GM12878 (cell line): ENCODE results near the gene AASDHPPT. TPM values are rescaled to one million over a fixed set of nuclear protein-coding genes. Genes with fewer than 3 reads are reported as not detected.

ENCODE experiments used
- ATAC-seq: fragments of 200-7000 bp; cut with Tn5 transposase; 3 replicates; pipeline ENCODE4 v1.9.1; 2020; ENCODE audit warnings: mild to moderate bottlenecking, moderate library complexity
- BruUV-seq: library from RNA; stranded (reverse); fragments of 400-500 nt; replicated peaks from 2 replicates; lab custom pipeline; 2021; lab: Mats Ljungman, UMichigan
- CTCF ChIA-PET: fragments of 300-600 bp; sonication (Branson Sonifier 250); formaldehyde crosslinking; extraction: SDS; loops from one replicate; lab custom pipeline; 2021; ENCODE audit warnings: inconsistent platforms; lab: Yijun Ruan, JAX
- POLR2A ChIA-PET: fragments of 350-600 bp; formaldehyde crosslinking; extraction: SDS; loops from one replicate; lab custom pipeline; 2021; ENCODE audit warnings: inconsistent platforms; lab: Charles Lee
- RAD21 ChIA-PET: fragments of 300-600 bp; sonication (Branson Sonifier 250); formaldehyde crosslinking; loops from one replicate; lab custom pipeline; 2023; ENCODE audit warnings: antibody characterized with exemption; ENCODE audit not compliant: unreplicated experiment; lab: Charles Lee
- SMC1A ChIA-PET: fragments of 300-600 bp; sonication (Branson Sonifier 250); formaldehyde crosslinking; loops from one replicate; lab custom pipeline; 2023; ENCODE audit not compliant: unreplicated experiment, uncharacterized antibody; lab: Charles Lee
- DNase-seq: peaks from one replicate; pipeline ENCODE4 v3.0.0-alpha.2; 2011; ENCODE audit warnings: low read depth, low spot score
- FAIRE-seq: peaks from 3 replicates; lab custom pipeline; 2011; peaks lifted over from hg19 to GRCh38; lab: Jason Lieb, UNC
- H2AFZ ChIP-seq: 2 replicates; pipeline ENCODE4 v1.6.0; 2011; ENCODE audit warnings: low read depth, low read length, control low read depth; ENCODE audit not compliant: control insufficient read depth
- H3K27ac ChIP-seq: 2 replicates; pipeline ENCODE4 v1.5.1; 2011; ENCODE audit warnings: control low read depth; ENCODE audit not compliant: control insufficient read depth, insufficient read depth
- H3K27me3 ChIP-seq, 2 experiments: replicated peaks in 1 of 2; 2 replicates each; pipeline versions ENCODE4 v1.6.0 to v1.6.1; 2011; ENCODE audit warnings: low read length in 1 of 2; ENCODE audit not compliant: control insufficient read depth in 2 of 2, insufficient read depth in 2 of 2
- H3K36me3 ChIP-seq, 2 experiments: 2 replicates each; pipeline ENCODE4 v1.5.1; 2011; ENCODE audit warnings: low read length in 1 of 2; ENCODE audit not compliant: control insufficient read depth in 2 of 2, insufficient read depth in 2 of 2
- H3K4me1 ChIP-seq: 2 replicates; pipeline ENCODE4 v1.6.1; 2011; ENCODE audit warnings: mild to moderate bottlenecking, low read length, moderate library complexity, mixed read lengths; ENCODE audit not compliant: control insufficient read depth, insufficient read depth
- H3K4me2 ChIP-seq: 2 replicates; pipeline ENCODE4 v1.6.0; 2011; ENCODE audit warnings: control low read depth; ENCODE audit not compliant: control insufficient read depth, insufficient read depth
- H3K4me3 ChIP-seq: fragments of 200-600 bp; sonication (generic); 2 replicates; pipeline ENCODE4 v1.5.1; 2016
- H3K79me2 ChIP-seq: 2 replicates; pipeline ENCODE4 v1.6.0; 2011; ENCODE audit warnings: low read length; ENCODE audit not compliant: control insufficient read depth, insufficient read depth
- H3K9ac ChIP-seq: 2 replicates; pipeline ENCODE4 v1.8.0; 2011; ENCODE audit warnings: low read length, control low read depth, mixed read lengths; ENCODE audit not compliant: control insufficient read depth, insufficient read depth
- H3K9me3 ChIP-seq: replicated peaks from 3 replicates; pipeline ENCODE4 v1.5.1; 2011; ENCODE audit warnings: mild to moderate bottlenecking, low read length; ENCODE audit not compliant: control insufficient read depth, insufficient read depth
- H4K20me1 ChIP-seq: 2 replicates; pipeline ENCODE4 v1.6.0; 2011; ENCODE audit not compliant: control insufficient read depth, insufficient read depth
- CBX3 ChIP-seq: fragments of 200-600 bp; sonication (generic); IDR thresholded peaks from 2 replicates; pipeline ENCODE4 v1.6.1; 2016; ENCODE audit warnings: low read depth, borderline replicate concordance
- CREM ChIP-seq: IDR thresholded peaks from 2 replicates; pipeline ENCODE4 v1.6.1; 2014; ENCODE audit warnings: antibody characterized with exemption, low read depth
- MXI1 ChIP-seq: fragments of 150-350 bp; IDR thresholded peaks from 2 replicates; pipeline ENCODE4 v1.6.1; 2011; ENCODE audit warnings: low read depth, mild to moderate bottlenecking, inconsistent platforms, low read length, improper control_type of control experiment
- NR2F1 ChIP-seq: fragments of 450-650 bp; conservative IDR thresholded peaks from 2 replicates; pipeline ENCODE4 v1.6.1; 2017; ENCODE audit warnings: mild to moderate bottlenecking
- PKNOX1 ChIP-seq: fragments of 450-650 bp; IDR thresholded peaks from 2 replicates; pipeline ENCODE4 v1.6.1; 2016; ENCODE audit warnings: mild to moderate bottlenecking
- SRF ChIP-seq, 2 experiments: IDR thresholded peaks; 2 replicates each; pipeline ENCODE4 v1.6.1; 2011; ENCODE audit warnings: low read depth in 2 of 2, low read length in 2 of 2, mild to moderate bottlenecking in 1 of 2, moderate library complexity in 1 of 2
- YY1 ChIP-seq: IDR thresholded peaks from 2 replicates; pipeline ENCODE4 v1.6.1; 2011; ENCODE audit warnings: low read depth, mild to moderate bottlenecking, low read length
- ZZZ3 ChIP-seq: IDR thresholded peaks from 2 replicates; pipeline ENCODE4 v1.6.1; 2011; ENCODE audit warnings: low read depth; ENCODE audit not compliant: control insufficient read depth, insufficient read length
- WGBS: methylation state at CpG from one replicate; pipeline ENCODE4 v1.1.6; 2016; ENCODE audit warnings: low lambda C conversion rate; ENCODE audit not compliant: insufficient replicate concordance, insufficient coverage; ENCODE audit errors: missing lambda C conversion rate; 5-methylcytosine and 5-hydroxymethylcytosine counted together
- in situ Hi-C: fragments of 300-500 bp; cut with MboI; formaldehyde crosslinking; loops from 9 replicates; pipeline ENCODE4 v1.14.3; 2018; ENCODE audit warnings: mixed read lengths
- intact Hi-C: fragments of 100-400 bp; cut with micrococcal nuclease; formaldehyde crosslinking; loops from one replicate; pipeline ENCODE4 v1.14.2; 2022; ENCODE audit not compliant: unreplicated experiment
- polyA plus RNA-seq, 11 experiments: library from polyadenylated mRNA; depleted of rRNA in 4 of 11; unstranded in 6 of 11; stranded (reverse) in 5 of 11; fragments of >200 nt; fragmentation: Nextera tagmentation in 4 of 11; fragmentation: Illumina TruSeq in 1 of 11; extraction: Ambion mirVana in 4 of 11; extraction: Trizol in 1 of 11; gene quantifications; 1 replicate in 1 of 11; 2 replicates in 10 of 11; pipeline versions ENCODE4 v1.2.1 to v1.2.3, GENCODE V29; 2011 to 2016; ENCODE audit warnings: inconsistent platforms in 2 of 11, missing spikeins in 2 of 11, low read depth in 1 of 11
- total RNA-seq, 4 experiments: library from RNA; depleted of rRNA in 3 of 4; stranded (reverse); fragments of >200 nt in 3 of 4; fragmentation: Illumina TruSeq in 1 of 4; extraction: Trizol in 1 of 4; gene quantifications; 2 replicates each; pipeline versions ENCODE4 v1.2.1 to v1.2.3, GENCODE V29; 2013 to 2021
- TF ChIP-seq, protein P1 (sequence below): fragments of 450-650 bp; IDR thresholded peaks from 2 replicates; pipeline ENCODE4 v1.6.1; 2016; ENCODE audit warnings: mild to moderate bottlenecking

Gene AASDHPPT
- total and polyA plus RNA-seq, 10 of the 15 experiments (the other 5 are each of a cell fraction or from before 2014, with no cell fraction given): 37.3 to 92.6 (median 50.5) TPM

- SMC1A ChIA-PET: interaction anchor here (1.1 to 2.4 kb wide), 4 partner anchors 11 to 15 kb away, joined by 3 to 9 read pairs (median 6); partner anchors contain the start of genes AASDHPPT and KBTBD3
- in situ Hi-C loops (no loop called here), intact Hi-C loops (no loop called here)
- no peak for TF ChIP-seq NR2F1
- peak; percentile 29; the same call in 1 of the 2 replicates for TF ChIP-seq PKNOX1
- peak; percentile 78 for ATAC-seq
- FAIRE-seq: no peak
- Histone ChIP-seq H3K36me3 (no peaks in the 10 kb centered on the region), H3K27me3 (no peaks in the 10 kb centered on the region), H3K27ac (no peak overlapping the region), H3K4me1 (peaks cover 7% of the 10 kb centered on the region; the same call in 1 of the 2 replicates), H3K9ac (no peak overlapping the region), H4K20me1 (no peaks in the 10 kb centered on the region), H3K79me2 (no peaks in the 10 kb centered on the region), H3K4me3 (no peak overlapping the region), H2AFZ (no peak overlapping the region), H3K4me2 (no peak overlapping the region), H3K9me3 (no peaks in the 10 kb centered on the region; the same call in 2 of the 3 replicates)
- no peak for DNase-seq
- BruUV-seq: no TSS peak
- CTCF ChIA-PET: interaction anchor here (1.0 to 1.9 kb wide), 2 partner anchors 11 to 23 kb away, joined by 3 to 5 read pairs; no protein-coding TSS in a partner anchor
- 91% methylated on average over 1 of the region's 1 CpG for WGBS
- POLR2A ChIA-PET: interaction anchor here (0.9 to 1.0 kb wide), 2 partner anchors 14 to 18 kb away, joined by 3 to 4 read pairs; no protein-coding TSS in a partner anchor
- RAD21 ChIA-PET: interaction anchor here (0.9 kb wide), 1 partner anchor 13 kb away, joined by 3 read pairs; no protein-coding TSS in a partner anchor
Measured at GRCh38 chr11:106061954-106062949, 15.2 kb upstream of the AASDHPPT start.

DNA sequence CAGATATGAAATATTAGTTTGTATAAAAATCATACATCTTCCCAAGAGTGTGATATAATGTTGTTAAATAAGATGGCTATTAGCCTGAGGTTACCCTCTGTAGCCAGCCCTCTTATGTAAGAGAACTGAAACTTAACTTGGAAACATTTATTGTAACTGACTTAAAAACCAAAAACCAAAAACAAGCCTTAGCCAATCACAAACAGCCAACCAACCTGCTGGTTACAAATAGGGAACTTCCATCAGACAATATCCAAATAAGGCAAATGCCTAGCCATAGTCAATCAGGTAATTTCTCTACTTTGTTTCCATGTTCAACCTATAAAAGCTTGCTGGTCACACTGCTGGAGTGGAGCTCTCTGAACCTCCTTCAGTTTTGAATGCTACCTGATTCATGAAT, 14.5 kb upstream of the AASDHPPT start:
- SMC1A ChIA-PET: interaction anchor here (0.8 to 2.4 kb wide), 4 partner anchors 11 to 18 kb away, joined by 3 to 9 read pairs (median 6); partner anchors contain the start of genes AASDHPPT and KBTBD3
- Histone ChIP-seq H3K4me3 (no peak overlapping the region), H3K27me3 (no peaks in the 10 kb centered on the region), H3K36me3 (no peaks in the 10 kb centered on the region), H2AFZ (no peak overlapping the region), H3K9me3 (no peaks in the 10 kb centered on the region; the same call in 2 of the 3 replicates), H3K9ac (no peak overlapping the region), H3K27ac (no peak overlapping the region), H4K20me1 (no peaks in the 10 kb centered on the region), H3K4me1 (peaks cover 7% of the 10 kb centered on the region; the same call in 1 of the 2 replicates), H3K79me2 (no peaks in the 10 kb centered on the region), H3K4me2 (no peak overlapping the region)
- no TSS peak for BruUV-seq
- ATAC-seq (peak; percentile 89), DNase-seq (no peak), FAIRE-seq (no peak)
- intact Hi-C loops: no loop called here
- RAD21 ChIA-PET: no interaction called here
- POLR2A ChIA-PET: no interaction called here
- no peak for TF ChIP-seq MXI1
- no peak for TF ChIP-seq CREM
- TF ChIP-seq, protein P1, sequence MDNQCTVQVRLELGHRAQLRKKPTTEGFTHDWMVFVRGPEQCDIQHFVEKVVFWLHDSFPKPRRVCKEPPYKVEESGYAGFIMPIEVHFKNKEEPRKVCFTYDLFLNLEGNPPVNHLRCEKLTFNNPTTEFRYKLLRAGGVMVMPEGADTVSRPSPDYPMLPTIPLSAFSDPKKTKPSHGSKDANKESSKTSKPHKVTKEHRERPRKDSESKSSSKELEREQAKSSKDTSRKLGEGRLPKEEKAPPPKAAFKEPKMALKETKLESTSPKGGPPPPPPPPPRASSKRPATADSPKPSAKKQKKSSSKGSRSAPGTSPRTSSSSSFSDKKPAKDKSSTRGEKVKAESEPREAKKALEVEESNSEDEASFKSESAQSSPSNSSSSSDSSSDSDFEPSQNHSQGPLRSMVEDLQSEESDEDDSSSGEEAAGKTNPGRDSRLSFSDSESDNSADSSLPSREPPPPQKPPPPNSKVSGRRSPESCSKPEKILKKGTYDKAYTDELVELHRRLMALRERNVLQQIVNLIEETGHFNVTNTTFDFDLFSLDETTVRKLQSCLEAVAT: no peak
- no peak for TF ChIP-seq CBX3
- no peak for TF ChIP-seq YY1
- TF ChIP-seq ZZZ3: no peak
- peak in 1 of 2 experiments; percentile 82; a peak in 2 of 4 replicates for TF ChIP-seq SRF (IDR thresholded peaks at IDR 0.05; ENCODE audit: low read depth in 2 of 2, low read length in 2 of 2)
- CTCF ChIA-PET: interaction anchor here (0.8 kb wide), 1 partner anchor 18 kb away, joined by 3 read pairs; no protein-coding TSS in a partner anchor
- in situ Hi-C loops: no loop called here
